ENCODE results near the gene DOCK8. TPM values are rescaled to one million over a fixed set of nuclear protein-coding genes. Genes with fewer than 3 reads are reported as not detected.
"Not testable (repeated sequence)": the region's sequence is repeated elsewhere in the genome, so short reads cannot be mapped to it uniquely, and the experiment has no call there.

The DOCK8 gene
- total RNA-seq, 3 donors from 2014 or later: 18.4 to 34.1 (median 20.8) TPM

DNA sequence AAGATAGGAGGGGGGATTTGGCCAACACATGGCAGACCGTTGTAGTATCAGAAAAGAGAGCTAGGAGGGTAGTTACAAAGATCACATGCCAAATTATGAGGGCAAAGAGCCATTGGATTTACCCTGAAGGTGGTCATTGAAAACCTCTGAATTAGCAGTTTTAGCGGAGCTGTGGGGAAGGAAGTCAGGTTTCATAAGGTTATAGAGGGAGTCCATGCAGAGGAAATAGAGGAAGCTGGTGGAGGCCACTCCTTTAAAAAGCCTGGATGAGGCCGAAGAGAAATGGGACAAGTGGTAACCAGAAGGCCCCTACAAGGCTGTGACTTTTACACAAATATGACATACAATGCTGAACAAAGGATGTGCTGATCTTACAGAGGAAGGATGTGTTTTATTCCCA, 13.2 kb downstream of the DOCK8 start:
- DNase-seq (ENCODE audit: low spot score in 2 of 2): no peak
- no peaks in the 10 kb centered on the region for H3K27me3 ChIP-seq
- no peaks in the 10 kb centered on the region for H3K36me3 ChIP-seq
- TF ChIP-seq POLR2A (IDR thresholded peaks at IDR 0.05): no peak
- TF ChIP-seq, protein P1, sequence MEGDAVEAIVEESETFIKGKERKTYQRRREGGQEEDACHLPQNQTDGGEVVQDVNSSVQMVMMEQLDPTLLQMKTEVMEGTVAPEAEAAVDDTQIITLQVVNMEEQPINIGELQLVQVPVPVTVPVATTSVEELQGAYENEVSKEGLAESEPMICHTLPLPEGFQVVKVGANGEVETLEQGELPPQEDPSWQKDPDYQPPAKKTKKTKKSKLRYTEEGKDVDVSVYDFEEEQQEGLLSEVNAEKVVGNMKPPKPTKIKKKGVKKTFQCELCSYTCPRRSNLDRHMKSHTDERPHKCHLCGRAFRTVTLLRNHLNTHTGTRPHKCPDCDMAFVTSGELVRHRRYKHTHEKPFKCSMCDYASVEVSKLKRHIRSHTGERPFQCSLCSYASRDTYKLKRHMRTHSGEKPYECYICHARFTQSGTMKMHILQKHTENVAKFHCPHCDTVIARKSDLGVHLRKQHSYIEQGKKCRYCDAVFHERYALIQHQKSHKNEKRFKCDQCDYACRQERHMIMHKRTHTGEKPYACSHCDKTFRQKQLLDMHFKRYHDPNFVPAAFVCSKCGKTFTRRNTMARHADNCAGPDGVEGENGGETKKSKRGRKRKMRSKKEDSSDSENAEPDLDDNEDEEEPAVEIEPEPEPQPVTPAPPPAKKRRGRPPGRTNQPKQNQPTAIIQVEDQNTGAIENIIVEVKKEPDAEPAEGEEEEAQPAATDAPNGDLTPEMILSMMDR (IDR thresholded peaks at IDR 0.05): no peak
- no peak for TF ChIP-seq POLR2AphosphoS5 (IDR thresholded peaks at IDR 0.05)
- H3K9me3 ChIP-seq: no peaks in the 10 kb centered on the region
- H3K27ac ChIP-seq: no peak overlapping the region
- no peaks in the 10 kb centered on the region for H3K4me1 ChIP-seq
- no peak overlapping the region for H3K4me3 ChIP-seq
- intact Hi-C loops (cut with DNase I; ENCODE audit: low total_unique reads): no loop called here

DNA sequence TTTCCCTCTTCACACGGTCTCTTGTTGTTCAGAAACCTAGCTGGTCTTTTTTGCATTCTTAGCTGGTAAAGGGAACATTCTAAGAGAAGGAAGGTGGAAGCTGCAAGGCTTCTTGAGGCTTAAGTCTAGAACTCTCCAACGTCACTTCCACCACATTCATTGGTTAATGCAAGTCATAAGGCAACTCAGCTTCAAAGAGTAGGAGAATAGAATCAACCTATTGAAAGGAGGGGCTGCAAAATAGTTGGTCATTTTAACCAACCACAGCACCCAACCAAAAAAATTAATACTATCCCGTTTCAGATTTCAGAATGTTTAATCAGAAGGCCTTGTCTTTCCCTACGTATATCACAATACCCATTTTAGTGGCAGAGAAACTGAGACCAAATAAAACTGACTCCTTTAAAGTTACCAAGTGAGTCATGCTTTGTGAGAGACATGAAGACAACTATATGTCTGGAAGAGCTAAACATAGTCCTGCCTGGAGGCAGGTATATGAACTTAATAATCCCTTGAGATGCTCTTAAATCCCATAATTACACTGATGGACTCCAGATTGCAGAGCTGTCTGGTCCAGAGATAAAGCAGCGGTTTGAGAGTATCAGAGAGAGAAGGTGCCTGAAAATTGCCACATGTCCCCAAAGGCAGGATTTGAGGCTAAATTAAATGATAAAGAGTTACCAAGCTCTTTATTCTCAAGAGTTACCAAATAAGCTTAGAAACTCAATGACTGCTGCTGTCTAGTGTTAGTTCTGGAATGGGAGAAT, 14.4 kb downstream of the DOCK8 start:
- TF ChIP-seq POLR2AphosphoS5 (IDR thresholded peaks at IDR 0.05) (no peak), POLR2A (IDR thresholded peaks at IDR 0.05) (no peak)
- TF ChIP-seq, protein P1 (IDR thresholded peaks at IDR 0.05): no peak
- DNase-seq (ENCODE audit: low spot score in 2 of 2): no peak
- no peak overlapping the region for H3K4me3 ChIP-seq
- H3K27ac ChIP-seq: no peak overlapping the region
- no peaks in the 10 kb centered on the region for H3K27me3 ChIP-seq
- no peaks in the 10 kb centered on the region for H3K4me1 ChIP-seq
- intact Hi-C loops (cut with DNase I; ENCODE audit: low total_unique reads): no loop called here
- no peaks in the 10 kb centered on the region for H3K36me3 ChIP-seq
- H3K9me3 ChIP-seq: no peaks in the 10 kb centered on the region

DNA sequence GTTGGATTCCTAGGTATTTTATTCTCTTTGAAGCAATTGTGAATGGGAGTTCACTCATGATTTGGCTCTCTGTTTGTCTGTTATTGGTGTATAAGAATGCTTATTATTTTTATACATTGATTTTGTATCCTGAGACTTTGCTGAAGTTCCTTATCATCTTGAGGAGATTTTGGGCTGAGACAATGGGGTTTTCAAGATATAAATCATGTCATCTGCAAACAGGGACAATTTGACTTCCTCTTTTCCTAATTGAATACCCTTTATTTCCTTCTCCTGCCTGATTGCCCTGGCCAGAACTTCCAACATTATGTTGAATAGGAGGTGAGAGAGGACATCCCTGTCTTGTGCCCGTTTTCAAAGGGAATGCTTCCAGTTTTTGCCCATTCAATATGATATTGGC, 17.0 kb downstream of the DOCK8 start:
- DNase-seq (ENCODE audit: low spot score in 2 of 2); H3K27ac ChIP-seq; H3K4me3 ChIP-seq; intact Hi-C loops (cut with DNase I; ENCODE audit: low total_unique reads); H3K27me3 ChIP-seq; H3K36me3 ChIP-seq; H3K9me3 ChIP-seq; H3K4me1 ChIP-seq: not testable (repeated sequence)

DNA sequence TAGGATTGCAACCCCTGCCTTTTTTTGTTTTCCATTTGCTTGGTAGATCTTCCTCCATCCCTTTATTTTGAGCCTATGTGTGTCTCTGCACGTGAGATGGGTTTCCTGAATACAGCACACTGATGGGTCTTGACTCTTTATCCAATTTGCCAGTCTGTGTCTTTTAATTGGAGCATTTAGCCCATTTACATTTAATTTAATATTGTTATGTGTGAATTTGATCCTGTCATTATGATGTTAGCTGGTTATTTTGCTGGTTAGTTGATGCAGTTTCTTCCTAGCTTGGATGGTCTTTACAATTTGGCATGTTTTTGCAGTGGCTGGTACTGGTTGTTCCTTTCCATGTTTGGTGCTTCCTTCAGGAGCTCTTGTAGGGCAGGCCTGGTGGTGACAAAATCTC, 19.0 kb downstream of the DOCK8 start:
- DNase-seq (ENCODE audit: low spot score in 2 of 2); H3K36me3 ChIP-seq; H3K4me1 ChIP-seq; H3K27me3 ChIP-seq; intact Hi-C loops (cut with DNase I; ENCODE audit: low total_unique reads); H3K27ac ChIP-seq; H3K9me3 ChIP-seq; H3K4me3 ChIP-seq: not testable (repeated sequence)

DNA sequence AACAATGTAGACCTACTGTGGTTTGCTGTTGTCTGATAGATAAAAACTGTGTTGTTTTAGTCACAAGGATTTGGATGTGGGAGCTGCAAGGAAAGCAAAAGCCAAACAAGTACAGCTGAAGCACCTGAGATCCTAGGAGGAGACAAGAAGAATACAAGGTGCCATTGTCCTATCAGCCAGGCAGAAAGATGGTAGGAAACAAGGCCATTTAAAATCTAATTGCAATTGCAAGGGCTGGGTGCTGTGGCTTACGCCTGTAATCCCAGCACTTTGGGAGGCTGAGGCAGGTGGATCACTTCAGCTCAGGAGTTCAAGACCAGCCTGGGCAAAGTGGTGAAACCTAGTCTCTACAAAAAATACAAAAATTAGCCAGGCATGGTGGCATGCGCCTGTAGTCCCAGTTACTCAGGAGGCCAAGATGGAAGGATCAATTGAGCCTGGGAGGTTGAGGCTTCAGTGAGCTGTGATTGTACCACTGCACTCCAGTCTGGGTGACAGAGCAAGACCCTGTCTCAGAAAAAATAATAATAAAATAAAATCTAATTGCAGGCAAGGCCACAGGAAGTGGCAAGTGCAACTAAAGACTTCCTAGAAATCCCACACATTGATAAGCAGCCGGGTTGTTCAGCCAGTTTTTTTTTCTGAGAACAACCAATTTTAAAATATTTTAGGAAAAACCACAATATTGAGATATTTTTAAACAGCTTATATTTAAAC, 22.6 kb downstream of the DOCK8 start:
- Histone ChIP-seq H3K9me3 (no peaks in the 10 kb centered on the region), H3K27ac (no peak overlapping the region), H3K4me1 (no peaks in the 10 kb centered on the region), H3K36me3 (no peaks in the 10 kb centered on the region), H3K27me3 (no peaks in the 10 kb centered on the region), H3K4me3 (no peak overlapping the region)
- intact Hi-C loops (cut with DNase I; ENCODE audit: low total_unique reads): no loop called here
- TF ChIP-seq POLR2AphosphoS5 (IDR thresholded peaks at IDR 0.05) (no peak), POLR2A (IDR thresholded peaks at IDR 0.05) (no peak)
- TF ChIP-seq, protein P1 (IDR thresholded peaks at IDR 0.05): no peak
- no peak for DNase-seq (ENCODE audit: low spot score in 2 of 2)

DNA sequence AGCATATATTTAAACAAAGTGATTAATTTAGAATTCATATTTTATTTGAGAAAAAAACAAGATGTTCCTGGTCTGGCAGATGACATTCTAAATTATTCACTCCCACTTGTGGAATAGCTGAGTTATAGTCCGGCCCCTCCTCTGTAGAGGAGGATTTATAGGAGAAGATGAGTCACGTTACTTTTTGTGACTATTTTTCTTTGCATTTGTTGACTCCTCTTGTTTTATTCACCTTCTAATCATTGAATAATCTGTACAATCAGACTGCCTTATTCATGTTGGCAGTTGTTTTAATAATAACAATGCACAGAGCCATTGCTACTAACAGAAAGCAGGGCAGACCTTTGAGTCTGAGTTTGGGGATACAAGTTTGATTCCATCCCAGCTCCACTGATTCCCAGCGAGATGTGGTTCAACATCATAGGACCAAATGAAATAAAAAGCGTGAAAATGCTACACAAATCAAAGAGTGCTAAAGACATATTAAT, 23.2 kb downstream of the DOCK8 start:
- Histone ChIP-seq H3K27ac (no peak overlapping the region), H3K4me3 (no peak overlapping the region), H3K36me3 (no peaks in the 10 kb centered on the region), H3K27me3 (no peaks in the 10 kb centered on the region), H3K4me1 (no peaks in the 10 kb centered on the region), H3K9me3 (no peaks in the 10 kb centered on the region)
- intact Hi-C loops (cut with DNase I; ENCODE audit: low total_unique reads): no loop called here
- no peak for DNase-seq (ENCODE audit: low spot score in 2 of 2)
- TF ChIP-seq POLR2AphosphoS5 (IDR thresholded peaks at IDR 0.05) (no peak), POLR2A (IDR thresholded peaks at IDR 0.05) (no peak)
- TF ChIP-seq, protein P1 (IDR thresholded peaks at IDR 0.05): no peak
